GM12878 (cell line): ENCODE results near the gene CAB39L.

Experiments
- POLR2A ChIP-seq: IDR thresholded peaks from 2 replicates; pipeline ENCODE4 v1.6.1; 2011; ENCODE audit warnings: low read depth, mild to moderate bottlenecking, low read length
- POLR2AphosphoS5 ChIP-seq: IDR thresholded peaks from 2 replicates; pipeline ENCODE4 v1.6.1; 2011; ENCODE audit warnings: mild to moderate bottlenecking, low read length, inconsistent platforms
- RAD21 ChIP-seq: IDR thresholded peaks from 2 replicates; pipeline ENCODE4 v1.6.1; 2011; ENCODE audit warnings: mild to moderate bottlenecking, low read depth, low read length, moderate library complexity; ENCODE audit not compliant: insufficient read depth
- TCF3 ChIP-seq: IDR thresholded peaks from 2 replicates; pipeline ENCODE4 v1.6.1; 2012; ENCODE audit warnings: low read depth, mild to moderate bottlenecking, low read length, borderline replicate concordance; ENCODE audit not compliant: insufficient read depth
- ZNF592 ChIP-seq: fragments of 450-650 bp; IDR thresholded peaks from 2 replicates; pipeline ENCODE4 v1.6.1; 2017; ENCODE audit warnings: mild to moderate bottlenecking, moderate library complexity
- TF ChIP-seq, protein P1 (sequence below), 3 experiments: IDR thresholded peaks in 2 of 3; conservative IDR thresholded peaks in 1 of 3; 2 replicates each; pipeline ENCODE4 v1.5.1; 2011; ENCODE audit warnings: low read depth in 3 of 3, low read length in 3 of 3, mild to moderate bottlenecking in 3 of 3, control low read depth in 2 of 3, moderate library complexity in 2 of 3, inconsistent platforms in 1 of 3, mixed read lengths in 1 of 3; ENCODE audit not compliant: control insufficient read depth in 2 of 3, insufficient read depth in 1 of 3; ENCODE audit errors: extremely low read depth in 1 of 3

DNA sequence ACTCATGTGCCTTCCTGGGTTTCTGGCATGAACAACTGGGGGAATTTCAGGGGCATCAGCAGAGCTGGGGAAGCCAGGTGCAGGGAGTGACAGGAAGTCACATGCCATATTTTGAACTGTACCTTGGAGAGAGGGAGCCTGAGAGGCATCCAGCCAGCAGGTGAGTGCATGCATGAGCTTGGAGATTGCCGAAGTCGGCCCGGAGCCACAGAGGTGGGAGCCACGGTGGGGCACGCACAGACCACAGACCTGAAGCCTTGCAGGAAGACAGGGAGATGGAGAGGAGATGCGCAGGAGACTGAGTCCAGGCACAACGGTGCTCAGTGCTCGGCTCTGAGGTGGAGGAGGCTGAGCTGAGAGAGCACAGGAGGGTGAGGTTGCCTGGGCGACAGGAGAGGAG lies 141.0 kb downstream of the CAB39L start:
- TF ChIP-seq, protein P1, sequence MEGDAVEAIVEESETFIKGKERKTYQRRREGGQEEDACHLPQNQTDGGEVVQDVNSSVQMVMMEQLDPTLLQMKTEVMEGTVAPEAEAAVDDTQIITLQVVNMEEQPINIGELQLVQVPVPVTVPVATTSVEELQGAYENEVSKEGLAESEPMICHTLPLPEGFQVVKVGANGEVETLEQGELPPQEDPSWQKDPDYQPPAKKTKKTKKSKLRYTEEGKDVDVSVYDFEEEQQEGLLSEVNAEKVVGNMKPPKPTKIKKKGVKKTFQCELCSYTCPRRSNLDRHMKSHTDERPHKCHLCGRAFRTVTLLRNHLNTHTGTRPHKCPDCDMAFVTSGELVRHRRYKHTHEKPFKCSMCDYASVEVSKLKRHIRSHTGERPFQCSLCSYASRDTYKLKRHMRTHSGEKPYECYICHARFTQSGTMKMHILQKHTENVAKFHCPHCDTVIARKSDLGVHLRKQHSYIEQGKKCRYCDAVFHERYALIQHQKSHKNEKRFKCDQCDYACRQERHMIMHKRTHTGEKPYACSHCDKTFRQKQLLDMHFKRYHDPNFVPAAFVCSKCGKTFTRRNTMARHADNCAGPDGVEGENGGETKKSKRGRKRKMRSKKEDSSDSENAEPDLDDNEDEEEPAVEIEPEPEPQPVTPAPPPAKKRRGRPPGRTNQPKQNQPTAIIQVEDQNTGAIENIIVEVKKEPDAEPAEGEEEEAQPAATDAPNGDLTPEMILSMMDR (IDR thresholded peaks at IDR 0.05 in 2 of 3, conservative IDR thresholded peaks at IDR 0.05 in 1 of 3; ENCODE audit: control insufficient read depth in 2 of 3, extremely low read depth in 1 of 3, insufficient read depth in 1 of 3, low read depth in 3 of 3, low read length in 3 of 3) = no peak
- TF ChIP-seq ZNF592 (no peak), POLR2A (no peak), RAD21 (no peak), TCF3 (no peak), POLR2AphosphoS5 (no peak)
